HG03139 (cell line): ENCODE results near the gene SULF2.

Source experiments
- ATAC-seq: cut with Tn5 transposase; IDR thresholded peaks from one replicate; pipeline ENCODE4 v1.9.1; 2021; ENCODE audit not compliant: unreplicated experiment

Gene SULF2

DNA sequence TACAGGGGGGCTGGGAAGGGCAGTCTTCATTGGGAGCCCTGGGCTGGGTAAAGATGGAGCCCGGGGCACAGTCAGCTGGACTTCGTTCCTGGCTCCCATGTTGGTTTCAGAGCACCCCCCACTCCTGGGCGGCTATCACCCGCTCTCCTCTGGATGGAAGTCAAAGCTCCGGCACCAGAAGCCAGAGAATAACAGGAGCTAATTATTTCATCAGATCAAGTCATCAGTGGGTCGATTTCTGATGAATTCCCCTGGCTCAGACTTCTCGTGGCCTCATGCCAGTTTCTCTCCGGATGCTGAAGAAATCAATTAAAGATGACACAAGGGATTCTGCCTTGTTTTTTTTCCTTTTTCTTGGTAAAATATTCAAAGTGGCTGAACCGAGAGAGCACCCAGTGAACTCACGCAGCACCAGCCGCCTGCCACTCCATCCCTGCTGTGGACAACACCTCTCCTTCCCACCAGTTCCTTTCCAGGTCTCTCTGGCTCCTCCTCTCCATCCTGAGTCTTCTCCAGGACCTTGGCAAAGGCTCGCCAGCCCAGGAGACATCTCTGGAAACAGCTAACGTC lies 22.5 kb downstream of the SULF2 start:
- no peak for ATAC-seq

DNA sequence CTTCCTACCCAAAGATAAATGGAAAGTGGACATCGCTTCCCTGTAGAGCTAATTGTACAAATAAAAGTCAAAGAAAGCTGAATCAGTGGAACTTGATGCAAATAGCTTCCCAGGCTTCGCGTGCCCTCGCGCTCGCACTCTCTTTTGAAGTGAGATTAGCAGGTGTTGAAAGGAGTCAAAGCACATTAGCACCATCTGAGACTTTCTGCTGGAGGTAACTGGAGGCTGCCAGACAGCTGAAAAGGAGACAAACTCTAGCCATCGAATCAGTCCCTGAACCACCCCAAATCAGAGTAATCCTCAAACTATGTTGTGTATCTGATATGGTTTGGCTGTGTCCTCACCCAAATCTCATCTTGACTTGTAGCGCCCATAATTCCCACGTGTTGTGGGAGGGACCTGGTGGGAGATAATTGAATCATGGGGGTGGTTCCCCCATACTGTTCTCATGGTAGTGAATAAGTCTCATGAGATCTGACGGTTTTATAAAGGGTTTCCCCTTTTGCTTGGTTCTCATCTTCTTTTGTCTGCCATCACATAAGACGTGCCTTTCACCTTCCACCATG lies 23.7 kb downstream of the SULF2 start:
- ATAC-seq: no peak

DNA sequence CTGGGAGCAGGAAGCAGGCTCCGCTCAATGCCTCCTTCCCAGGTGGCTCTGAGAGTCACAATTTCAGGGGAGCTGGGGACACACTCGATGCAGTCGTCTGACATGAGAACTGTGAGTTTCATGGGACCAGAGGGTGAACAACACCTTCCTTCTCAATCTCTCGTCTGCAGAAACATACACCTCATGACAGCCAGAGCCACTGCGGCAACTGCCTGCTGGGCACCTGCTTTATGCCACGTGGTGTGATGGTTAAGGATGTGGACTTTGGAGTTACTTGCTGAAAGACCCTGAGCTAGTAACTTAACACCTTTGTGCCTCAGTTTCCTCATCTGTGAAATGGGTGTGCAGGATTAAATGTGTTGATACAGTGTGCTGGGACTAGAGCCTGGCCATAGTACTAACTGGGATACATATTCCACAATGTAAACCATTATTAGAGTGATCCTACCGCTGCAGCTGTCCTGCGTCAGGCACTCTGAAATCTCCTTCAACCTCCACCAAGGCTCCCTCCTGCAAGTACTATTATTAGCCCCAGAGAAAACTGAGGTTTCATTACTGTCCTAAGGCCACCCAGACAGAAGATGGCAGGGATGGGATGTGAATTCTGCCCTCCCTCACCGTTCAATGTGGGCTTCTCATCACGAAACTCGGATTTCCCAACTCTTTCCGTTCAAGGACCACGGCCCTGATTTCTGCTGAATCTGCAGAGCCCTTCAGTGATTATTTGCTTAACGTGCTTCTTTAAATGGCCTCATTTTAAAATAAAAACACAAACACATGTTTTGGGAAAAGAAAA lies 24.4 kb downstream of the SULF2 start:
- no peak for ATAC-seq

DNA sequence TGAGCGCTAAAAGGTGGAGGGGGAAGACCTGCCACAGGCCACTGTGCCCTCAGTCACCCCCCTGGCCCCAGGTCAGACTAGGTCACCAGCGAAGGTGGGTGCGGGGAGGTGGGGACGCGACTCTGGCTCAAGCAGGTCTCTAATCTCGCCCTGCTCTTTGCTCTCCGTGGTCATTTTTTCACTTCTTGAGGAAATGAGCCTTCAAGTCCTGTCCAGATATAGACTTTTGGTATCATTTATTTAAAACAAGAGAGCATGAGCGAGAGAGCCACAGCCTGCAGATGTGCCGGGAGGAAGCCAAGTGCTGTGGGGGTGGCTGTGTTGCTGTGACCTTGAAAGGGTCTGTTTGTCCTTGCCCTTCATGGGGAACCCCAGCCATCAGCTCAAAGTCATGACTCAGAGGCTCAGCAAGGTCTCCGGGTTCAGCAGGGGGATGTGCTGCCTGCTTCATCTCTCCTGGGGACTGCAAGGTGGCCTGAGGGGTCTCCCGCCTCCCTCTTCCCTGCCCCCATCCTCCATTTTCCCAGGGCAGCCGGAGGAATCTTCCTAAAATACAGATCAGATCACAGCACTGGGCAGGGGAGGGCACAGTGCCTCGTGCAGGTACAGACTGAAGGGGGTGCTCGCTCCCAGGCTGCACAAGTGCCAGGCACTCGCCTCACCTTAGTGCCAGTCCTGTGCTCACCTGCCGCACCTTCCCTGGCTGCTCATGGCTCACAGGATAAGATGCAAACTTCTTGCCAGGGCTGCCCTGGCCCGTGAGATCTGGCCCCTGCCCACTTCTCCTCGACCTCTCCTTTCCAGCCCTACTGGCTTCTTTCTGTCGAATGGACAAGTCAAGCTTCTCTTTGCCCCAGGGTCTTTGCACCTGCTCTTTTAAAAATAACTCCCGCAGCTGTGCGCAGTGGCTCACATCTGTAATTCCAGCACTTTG lies 26.5 kb downstream of the SULF2 start:
- ATAC-seq: no peak

DNA sequence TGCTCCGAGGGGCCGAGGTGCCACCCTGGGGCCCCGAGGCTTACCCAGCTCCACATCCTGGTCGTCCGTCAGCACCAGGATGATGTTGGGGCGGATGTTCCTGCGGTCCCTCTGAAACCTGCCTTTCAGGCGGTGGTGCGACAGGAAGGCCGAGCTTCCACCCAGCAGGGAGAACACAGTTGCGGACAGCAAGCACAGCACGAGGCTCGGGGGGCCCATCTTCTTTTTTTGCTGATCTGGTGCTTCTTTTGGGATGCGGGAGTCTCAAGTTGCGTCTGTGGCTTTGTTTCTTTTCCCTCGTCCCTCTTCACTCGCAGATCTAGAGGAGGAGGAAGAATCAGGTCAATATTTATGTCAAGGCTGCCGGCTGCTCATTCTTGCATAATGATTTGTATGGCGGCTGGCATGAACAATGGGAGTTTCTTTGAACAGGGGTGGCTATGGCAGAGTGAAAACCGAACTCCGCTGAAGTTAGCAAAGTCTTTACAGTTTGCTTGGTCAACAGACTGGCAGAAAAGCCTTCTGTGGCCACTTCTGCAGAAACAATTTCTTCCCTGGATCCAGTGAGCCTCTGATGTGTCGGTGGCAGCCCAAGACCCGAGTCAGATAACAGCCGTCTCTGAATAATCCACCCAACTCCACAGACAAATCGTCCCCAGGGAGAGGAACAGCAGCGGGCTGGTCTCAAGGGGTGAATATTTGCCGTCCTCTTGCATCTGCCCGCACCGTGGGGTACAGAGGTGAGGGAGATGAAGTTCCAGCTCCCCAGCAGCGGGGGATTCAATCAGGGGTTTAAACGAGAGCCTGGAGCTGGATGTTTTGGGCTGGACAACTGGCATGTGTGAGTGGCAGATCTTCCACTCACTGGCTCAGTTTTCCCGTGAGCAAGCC lies 27.9 kb downstream of the SULF2 start:
- ATAC-seq: no peak

DNA sequence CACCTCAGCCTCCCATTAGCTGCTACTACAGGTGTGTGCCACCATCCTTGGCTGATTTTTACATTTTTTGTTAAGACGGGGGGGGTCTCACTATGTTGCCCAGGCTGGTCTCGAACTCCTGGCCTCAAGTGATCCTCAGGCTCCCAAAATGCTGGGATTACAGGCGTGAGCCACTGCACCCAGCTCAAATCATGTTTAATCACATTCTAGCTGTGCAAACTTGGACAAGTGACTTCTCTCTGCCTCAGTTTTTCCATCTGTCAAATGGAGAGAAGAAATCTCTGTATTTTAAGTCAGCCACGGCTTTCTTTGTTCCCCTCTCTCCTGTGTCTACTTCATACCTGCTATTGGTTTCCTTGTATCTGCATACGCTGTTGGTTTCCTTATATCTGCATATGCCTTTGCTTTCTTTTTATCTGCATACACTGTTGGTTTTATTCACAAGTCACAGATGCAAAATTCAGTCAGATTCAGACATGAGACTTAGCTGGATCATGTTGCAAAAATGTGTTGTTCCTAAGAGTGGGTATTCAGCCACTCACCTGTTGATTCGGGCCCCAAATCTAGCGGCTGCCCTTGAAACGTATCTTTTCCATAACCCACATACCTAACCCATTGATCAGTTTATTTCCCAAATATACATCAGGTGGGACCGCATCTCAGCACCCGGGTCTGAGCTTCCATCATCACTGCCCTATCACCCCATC lies 30.2 kb downstream of the SULF2 start:
- no peak for ATAC-seq

DNA sequence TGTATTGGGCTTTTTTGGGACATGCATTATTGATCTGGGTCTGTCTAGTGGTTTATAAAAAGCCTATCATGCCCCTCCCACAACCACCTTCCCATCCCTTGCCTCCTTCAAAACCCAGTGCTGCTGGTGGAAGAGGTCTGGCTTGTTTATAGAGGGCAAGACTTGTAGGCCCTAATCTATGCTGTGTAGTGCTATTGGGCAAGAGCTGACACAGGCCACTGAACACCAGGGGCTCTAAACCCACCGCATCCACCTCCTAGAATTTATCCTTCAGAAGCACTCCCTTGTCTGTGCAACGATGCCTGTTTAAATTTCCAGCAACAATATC lies 30.9 kb downstream of the SULF2 start:
- ATAC-seq: no peak

DNA sequence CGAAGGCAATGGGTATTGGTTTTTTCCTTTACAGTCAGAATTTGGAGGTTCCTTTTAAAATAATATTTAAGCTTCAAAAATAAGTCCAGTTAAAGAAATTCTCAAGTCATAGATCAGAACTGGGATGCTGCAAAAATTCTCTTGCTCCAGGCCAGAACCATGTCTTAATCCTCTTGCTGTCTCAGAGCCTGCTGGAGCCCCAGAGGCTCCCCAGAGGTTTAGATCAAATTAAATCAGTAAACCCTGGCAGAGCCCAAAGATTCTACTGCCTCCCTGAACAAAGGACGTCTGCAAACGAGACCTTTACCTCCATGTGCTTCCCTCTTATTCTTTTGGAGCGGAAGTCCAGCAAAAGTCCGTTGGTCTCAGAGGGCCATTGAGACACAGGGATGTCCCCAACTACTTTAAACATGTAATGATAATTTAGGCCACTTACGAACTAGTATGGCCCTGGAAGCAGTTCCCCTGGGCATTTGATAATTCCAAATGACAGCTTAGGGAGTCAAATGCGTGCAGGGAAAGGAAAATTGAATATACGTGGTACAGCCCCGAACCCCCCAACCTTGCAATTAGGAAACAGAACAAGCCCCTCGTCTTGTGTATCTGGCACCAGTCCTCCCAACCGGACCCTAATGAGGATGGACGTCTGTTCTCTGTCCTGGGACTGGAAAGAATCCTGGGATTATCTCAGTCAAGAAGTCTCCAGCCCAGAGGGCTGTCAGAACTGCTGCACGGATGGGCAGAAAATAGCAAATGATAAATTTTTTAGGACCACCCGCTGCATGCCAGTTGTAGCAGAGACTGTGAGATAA lies 31.5 kb downstream of the SULF2 start:
- ATAC-seq: no peak

DNA sequence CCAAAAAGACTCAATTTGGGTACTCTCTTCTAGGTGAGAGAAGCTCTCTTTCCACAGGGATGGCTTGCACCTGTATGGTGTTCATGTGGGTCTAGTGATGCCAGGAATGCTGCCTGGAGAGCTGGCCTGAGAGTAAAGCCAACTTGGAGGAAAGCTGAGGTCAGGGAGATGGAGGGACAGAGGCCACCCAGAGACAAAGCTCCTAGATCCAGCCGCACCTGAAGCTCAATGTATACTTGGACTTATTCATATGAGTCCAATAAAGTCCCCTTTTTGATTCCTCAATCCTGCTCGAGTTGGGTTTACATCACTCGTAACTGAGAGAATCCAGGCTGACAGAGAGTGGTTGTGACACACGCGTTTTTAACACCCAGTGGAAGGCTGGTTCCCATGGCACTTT lies 33.8 kb downstream of the SULF2 start:
- ATAC-seq: no peak

DNA sequence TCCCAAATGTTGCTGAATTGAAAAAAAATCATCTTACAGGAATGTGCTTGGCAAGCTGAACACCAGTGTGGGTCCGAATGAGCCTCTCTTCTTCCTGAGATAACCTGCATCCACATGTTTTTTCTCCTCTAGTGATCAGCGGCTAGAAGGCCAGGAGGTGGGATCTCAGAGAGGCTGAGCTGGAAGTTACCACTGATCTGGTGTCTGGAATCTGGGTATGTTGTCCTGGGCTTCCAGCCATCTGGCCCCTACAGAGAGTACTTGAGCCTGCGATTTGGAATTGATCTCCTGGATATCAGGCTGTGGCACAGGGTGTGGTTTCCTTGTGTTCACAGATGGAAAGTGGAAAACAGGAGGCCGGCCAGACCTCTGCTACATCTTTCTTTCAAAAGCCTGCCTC lies 35.9 kb downstream of the SULF2 start:
- ATAC-seq: no peak

DNA sequence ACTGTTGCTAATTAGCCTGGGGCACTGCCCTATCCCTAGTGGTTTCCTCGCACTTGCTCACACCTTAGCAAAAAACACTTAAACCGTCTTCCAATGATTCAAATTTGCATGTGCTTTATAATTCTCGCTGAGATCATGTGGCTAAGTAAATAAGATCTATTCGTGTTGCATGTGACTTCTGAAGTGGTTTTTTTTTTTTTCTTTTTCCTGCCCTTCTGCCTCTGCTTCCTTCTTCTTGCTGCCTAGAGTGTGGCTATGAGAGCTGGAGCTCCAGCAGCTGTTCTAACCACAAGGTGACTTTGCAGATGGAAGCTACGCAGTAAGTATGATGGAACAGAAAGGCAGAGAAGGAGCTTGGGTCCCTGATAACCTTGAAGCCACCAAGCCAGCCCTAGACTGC lies 36.5 kb downstream of the SULF2 start:
- ATAC-seq: no peak

DNA sequence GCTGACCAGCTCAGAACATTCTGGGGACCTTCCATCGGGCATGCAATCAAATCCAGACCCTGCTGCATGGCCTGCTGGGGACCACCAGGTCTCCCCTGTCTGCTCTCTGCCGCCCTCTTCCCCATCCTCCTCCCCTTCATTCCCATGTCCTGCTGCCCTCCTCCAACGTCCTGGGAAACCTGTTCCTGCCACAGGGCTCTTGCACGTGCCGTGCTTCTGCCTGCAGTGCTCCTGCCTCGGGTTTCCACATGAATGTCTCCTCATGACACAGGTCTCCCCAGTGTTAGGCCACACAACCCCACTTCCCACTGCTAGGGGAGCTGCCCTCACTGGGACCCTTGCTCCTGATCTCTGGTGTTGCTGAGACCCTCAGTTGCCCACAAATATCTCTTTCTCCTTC lies 37.2 kb downstream of the SULF2 start:
- no peak for ATAC-seq

DNA sequence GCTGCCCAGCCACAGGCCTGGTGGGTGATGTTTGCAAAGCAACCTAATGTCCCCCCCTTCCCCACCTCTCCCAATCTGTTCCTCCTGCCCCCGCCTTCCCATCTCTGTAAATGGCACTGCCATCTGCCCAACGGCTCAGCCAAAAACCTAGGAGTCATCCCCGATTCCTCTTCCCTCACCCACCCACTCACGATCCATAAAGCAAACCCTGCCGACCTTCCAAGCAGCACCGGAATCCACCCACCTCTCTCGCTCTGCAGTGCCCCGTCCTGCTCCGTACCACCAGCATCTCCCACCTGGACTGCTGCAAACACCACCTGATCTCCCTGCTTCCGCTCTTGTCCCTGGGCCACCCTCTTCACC lies 37.6 kb downstream of the SULF2 start:
- ATAC-seq: no peak

DNA sequence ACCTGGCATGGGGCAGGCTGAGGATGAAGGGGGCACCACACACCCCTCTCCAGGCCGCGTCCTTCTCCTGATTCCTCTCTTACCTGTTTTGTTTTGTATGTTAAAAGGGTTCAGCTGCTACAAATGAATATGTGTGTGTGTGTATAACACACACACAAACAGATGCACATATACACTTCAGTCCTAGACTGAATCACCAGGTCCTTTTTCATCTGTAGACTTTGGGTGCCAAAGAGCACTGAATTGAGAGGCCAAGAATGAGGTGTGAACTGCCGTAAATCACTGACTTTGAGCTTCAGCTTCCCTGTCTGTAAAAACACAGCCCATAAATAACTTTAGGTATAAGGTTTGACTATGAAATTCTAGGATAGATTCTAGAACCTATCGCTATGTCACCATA lies 40.5 kb downstream of the SULF2 start:
- no peak for ATAC-seq

DNA sequence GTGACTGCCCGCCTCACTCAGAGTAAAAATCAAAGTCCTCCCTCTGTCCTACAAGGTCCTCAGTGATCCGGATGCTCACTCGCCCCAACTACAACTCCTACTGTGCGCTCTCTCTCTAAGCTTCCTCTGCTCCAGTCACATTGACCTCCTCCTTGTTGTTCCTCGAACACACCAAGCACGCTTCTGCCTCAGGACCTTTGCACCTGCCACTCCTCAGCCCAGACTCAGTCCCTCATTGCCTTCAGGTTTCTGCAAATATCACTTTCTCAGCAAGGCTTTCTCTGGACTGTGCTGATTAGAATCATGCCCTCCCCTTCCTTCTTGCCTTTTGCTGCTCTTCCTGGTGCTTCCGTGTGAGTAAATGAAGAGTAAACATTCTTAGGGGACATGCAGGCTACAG lies 41.6 kb downstream of the SULF2 start:
- ATAC-seq: no peak

DNA sequence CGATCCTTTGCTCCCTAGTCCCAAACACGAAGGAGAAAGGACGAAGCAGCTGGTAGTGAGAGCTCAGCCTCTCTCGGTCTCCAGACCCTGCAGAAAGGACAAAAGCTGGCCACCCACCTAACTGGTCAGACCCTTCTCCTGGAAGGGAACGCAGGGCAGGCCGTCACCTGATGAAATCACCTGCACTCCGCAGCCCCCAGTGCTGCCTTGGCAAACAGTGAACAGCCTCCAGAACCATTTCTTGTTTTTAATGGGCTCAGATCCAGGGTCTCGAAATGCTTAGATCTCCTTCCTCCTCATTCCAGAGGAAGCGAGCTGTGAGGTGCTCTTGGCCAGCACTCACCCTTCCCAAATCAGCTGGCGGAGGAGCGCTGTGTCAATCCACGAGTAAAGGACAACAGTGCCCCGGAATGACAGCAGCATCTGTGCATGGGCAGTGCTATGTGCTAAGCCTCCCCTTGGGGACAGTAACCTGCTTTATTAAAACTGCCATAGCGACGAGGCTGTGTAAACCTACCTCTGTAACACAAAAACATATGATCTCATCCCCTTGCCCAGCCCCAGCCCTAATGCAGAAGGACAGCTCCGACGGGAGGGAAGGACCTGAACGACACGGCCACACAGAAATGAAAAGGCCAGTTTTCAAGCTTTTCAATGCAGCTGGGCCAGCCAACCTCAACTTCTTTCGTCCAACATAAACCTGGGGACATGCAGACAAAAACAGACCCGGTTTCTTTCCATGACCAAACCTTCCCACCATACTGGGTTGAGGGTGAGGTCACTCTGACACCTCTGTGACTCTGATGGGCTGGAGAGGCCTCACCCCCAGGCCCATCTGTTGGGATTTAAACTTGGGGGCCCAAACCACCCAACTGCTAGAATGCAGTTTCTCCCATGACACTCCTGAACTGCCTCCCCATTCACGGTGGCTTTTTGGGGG lies 43.3 kb downstream of the SULF2 start:
- no peak for ATAC-seq

DNA sequence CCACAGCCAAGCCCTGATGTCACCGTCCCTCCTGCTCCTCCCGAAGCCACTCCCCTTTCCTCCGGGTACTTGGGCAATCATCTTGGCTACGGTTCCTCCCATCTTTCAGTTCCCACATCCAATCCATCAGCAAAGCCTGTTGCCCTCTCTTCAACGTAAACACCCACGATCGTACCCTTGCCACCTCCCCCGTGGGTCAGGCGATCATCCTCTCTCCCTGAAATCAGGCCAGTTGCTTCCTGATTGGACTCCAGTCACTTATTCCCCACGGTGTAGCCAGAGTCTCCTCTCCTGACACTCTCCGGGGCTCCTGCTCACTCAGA lies 44.5 kb downstream of the SULF2 start:
- ATAC-seq: no peak

DNA sequence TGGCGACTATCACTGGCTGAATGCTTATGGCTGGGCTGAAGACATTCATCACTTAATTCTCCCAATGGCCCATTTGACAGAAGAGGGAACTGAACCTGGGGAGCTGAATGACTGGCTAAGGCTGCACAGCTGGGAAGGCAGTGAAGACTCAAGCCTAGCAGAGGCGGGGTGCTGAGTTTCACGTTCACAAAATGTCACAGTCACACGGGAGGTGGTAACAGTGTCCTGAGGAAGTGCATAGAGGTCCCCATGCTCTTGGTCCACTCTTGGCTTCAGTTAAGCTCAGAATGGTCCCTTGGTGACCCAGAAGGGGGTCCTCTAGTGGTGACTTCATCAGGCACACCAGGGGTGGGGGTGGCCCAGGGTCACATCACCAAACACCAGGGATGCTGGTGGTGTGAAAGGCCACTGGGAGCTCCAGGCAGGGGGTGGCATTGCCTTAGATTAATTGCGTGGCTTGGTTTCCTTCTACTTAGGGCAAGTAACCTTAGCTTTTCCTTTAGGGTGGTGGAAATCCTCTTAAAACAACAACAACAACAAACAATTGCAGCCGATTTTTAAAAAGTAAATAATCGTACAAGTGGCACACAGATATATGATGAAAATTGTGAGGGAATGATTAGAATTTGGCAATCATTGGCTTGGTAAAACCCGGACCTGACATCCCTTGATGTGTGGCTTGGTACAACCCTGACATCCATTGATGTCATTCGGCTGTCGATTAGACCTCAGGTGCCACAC lies 45.0 kb downstream of the SULF2 start:
- no peak for ATAC-seq
